Medulla oblongata (tissue), 1 donor: ENCODE measurements around the gene LYG2.
"Not testable (repeated sequence)": the region's sequence is repeated elsewhere in the genome, so short reads cannot be mapped to it uniquely, and the experiment has no call there.

ENCODE experiments used
- DNase-seq: peaks from one replicate; pipeline ENCODE4 v3.0.0-alpha.2; 2015; ENCODE audit errors: extremely low spot score

Gene LYG2

DNA sequence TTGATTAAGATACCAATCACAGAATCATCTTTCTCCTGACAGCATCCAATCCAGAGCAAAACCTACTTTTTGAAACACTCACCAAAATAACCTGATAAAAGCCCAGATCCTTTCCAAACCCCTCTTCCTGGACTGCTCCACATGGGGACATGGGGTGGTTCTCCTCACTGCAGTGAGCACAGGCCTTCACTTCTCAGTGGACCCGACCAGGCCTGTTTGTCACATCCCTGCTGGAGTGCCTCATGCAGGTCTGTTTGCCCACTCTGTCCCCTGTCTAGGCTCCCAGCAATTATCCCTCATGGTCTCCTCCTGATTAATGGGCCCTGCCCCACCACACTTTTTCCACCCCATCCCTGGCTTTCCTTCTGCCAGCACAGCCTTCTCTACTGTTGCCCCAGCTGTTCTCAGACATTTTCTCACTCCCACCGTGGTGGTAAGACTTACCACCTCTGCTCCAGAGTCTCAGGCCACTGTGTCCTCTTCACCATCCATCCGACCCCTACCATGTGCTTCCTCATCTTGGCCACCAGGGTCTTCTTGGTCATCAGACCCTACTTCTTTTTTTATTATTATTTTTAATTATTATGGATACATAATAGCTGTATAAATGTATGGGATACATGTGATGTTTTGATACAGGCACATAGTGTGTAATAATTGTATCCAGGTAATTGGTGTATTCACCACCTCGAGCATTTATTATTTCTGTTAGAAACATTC is 53.3 kb downstream of the LYG2 start:
- DNase-seq: no peak

DNA sequence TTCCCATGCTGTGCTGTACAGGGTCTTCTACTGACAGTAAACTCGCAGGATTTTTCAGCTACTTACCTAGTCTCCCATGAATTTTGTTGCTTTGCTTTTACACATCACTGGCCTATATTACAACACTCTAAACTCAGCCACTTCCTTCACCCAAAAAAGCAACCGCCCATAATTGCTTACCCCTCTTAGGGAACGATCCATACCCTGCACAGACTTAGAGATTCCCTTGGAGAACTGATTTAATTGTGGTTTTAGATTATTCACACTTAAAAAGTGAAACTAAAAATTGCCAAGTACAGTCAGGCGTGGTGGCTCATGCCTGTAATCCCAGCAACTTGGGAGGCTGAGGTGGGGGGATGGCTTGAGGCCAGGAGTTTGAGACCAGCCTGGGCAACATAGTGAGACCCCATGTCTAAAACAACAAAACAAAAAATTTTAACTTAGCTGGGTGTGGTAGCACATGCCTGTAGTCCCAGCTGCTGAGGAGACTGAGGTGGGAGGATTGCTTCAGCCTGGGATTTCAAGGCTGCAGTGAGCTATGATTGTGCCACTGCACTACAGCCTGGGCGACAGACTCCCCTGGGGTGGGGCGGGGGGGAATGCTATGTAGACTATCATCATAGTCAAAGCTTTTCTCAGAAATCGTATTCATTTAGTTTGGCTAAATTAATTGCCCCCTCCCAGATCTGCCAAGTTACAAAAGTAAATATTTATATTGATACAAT is 55.2 kb downstream of the LYG2 start:
- no peak for DNase-seq

DNA sequence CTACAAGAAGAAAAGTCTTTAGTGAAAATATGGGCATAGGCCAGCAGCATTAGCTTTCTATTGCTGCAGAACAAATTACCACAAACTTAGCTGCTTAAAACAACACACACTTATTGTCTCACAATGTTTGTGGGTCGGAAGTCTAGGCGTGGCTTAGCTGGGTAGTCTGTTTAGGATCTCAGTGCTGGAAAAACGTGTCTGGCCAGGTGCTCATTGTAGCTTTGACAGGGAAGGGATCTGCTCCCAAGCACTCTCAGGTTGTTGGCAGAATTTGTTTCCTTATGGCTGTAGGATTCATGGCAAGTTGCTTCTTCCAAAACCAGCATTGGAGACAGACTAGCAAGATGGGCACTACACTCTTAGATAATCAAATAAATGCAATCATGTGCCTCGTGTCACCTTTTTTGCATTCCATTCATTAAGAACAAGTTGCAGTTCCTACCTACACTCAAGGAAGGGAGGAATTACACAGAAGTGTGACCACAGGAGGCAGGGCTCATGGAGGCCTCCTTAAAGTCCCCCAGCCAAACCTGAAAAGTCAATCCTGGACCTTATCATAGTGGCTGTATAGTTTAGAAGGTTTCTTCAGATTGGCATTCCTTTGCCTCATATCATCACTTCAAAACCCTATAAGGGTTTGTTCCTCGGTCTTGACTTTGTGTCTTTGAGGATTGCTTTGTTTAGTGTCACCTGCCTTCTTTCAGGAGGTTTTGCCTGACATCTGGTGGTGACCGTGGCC is 57.2 kb downstream of the LYG2 start:
- no peak for DNase-seq

DNA sequence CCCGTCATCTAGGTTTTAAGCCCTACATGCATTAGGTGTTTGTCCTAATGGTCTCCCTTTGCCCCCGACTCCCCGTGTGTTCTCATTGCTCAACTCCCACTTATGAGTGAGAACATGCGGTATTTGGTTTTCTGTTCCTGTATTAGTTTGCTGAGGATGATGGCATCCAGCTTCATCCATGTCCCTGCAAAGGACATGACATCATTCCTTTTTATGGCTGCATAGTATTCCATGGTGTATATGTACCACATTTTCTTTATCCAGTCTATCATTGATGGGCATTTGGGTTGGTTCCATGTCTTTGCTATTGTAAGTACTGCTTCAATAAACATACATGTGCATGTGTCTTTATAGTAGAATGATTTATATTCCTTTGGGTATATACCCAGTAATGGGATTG is 63.1 kb downstream of the LYG2 start:
- DNase-seq: not testable (repeated sequence)
